ENCODE data around the gene MARCHF7.
"Not testable (repeated sequence)": the region's sequence is repeated elsewhere in the genome, so short reads cannot be mapped to it uniquely, and the experiment has no call there.

Gene MARCHF7

GRCh38 chr2:159712143-159712928 is at the start of gene MARCHF7:
Gene MARCHF7 (plus strand): TSS chr2:159712506. CDS start chr2:159729023, 16,517 bp downstream.
- peak within 1 kb of the TSS; percentile 95 for H3K4me3 ChIP-seq (ENCODE audit: low read depth, low read length)
- TF ChIP-seq CTCF (IDR thresholded peaks at IDR 0.05; ENCODE audit: low read depth, low read length) (peak; percentile 45), MYC (IDR thresholded peaks at IDR 0.05; ENCODE audit: low read depth, low read length) (peak; percentile 50), MAX (IDR thresholded peaks at IDR 0.05; ENCODE audit: low read depth, low read length) (peak; percentile 18; the same call in 1 of the 2 replicates), POLR2A (IDR thresholded peaks at IDR 0.05; ENCODE audit: extremely low read depth, insufficient read length) (peak; percentile 90)

GRCh38 chr2:159667423-159667822 is 44.9 kb upstream of the MARCHF7 start:
- not testable (repeated sequence) for DNase-seq (ENCODE audit: low read depth); H3K4me3 ChIP-seq (ENCODE audit: low read depth, low read length)

More at GRCh38 chr2:159712143-159712928, at the start of gene MARCHF7:
- DNase-seq (ENCODE audit: low read depth): peak; percentile 99

- no peak overlapping the region for H3K4me3 ChIP-seq (ENCODE audit: low read depth, low read length)
Measured at GRCh38 chr2:159671047-159671446, 41.3 kb upstream of the MARCHF7 start.

GRCh38 chr2:159677654-159678053 is 34.7 kb upstream of the MARCHF7 start:
- H3K4me3 ChIP-seq (ENCODE audit: low read depth, low read length): no peak overlapping the region
- peak; percentile 20 for DNase-seq (ENCODE audit: low read depth)
- TF ChIP-seq CTCF (IDR thresholded peaks at IDR 0.05; ENCODE audit: low read depth, low read length): no peak

More at GRCh38 chr2:159671047-159671446, 41.3 kb upstream of the MARCHF7 start:
- no peak for DNase-seq (ENCODE audit: low read depth)
- TF ChIP-seq CTCF (IDR thresholded peaks at IDR 0.05; ENCODE audit: low read depth, low read length) (no peak), MAX (IDR thresholded peaks at IDR 0.05; ENCODE audit: low read depth, low read length) (no peak), MYC (IDR thresholded peaks at IDR 0.05; ENCODE audit: low read depth, low read length) (no peak), POLR2A (IDR thresholded peaks at IDR 0.05; ENCODE audit: extremely low read depth, insufficient read length) (no peak)

- H3K4me3 ChIP-seq (ENCODE audit: low read depth, low read length): no peak overlapping the region
Measured at GRCh38 chr2:159680692-159681091, 31.6 kb upstream of the MARCHF7 start.

GRCh38 chr2:159683817-159684216 is 28.5 kb upstream of the MARCHF7 start:
- DNase-seq (ENCODE audit: low read depth): no peak
- TF ChIP-seq MYC (IDR thresholded peaks at IDR 0.05; ENCODE audit: low read depth, low read length): no peak
- no peak for TF ChIP-seq MAX (IDR thresholded peaks at IDR 0.05; ENCODE audit: low read depth, low read length)
- no peak overlapping the region for H3K4me3 ChIP-seq (ENCODE audit: low read depth, low read length)

More at GRCh38 chr2:159680692-159681091, 31.6 kb upstream of the MARCHF7 start:
- TF ChIP-seq CTCF (IDR thresholded peaks at IDR 0.05; ENCODE audit: low read depth, low read length) (no peak), POLR2A (IDR thresholded peaks at IDR 0.05; ENCODE audit: extremely low read depth, insufficient read length) (no peak), MYC (IDR thresholded peaks at IDR 0.05; ENCODE audit: low read depth, low read length) (no peak), MAX (IDR thresholded peaks at IDR 0.05; ENCODE audit: low read depth, low read length) (no peak)
- DNase-seq (ENCODE audit: low read depth): no peak

GRCh38 chr2:159684796-159685195 is 27.5 kb upstream of the MARCHF7 start:
- H3K4me3 ChIP-seq (ENCODE audit: low read depth, low read length): no peak overlapping the region
- TF ChIP-seq MYC (IDR thresholded peaks at IDR 0.05; ENCODE audit: low read depth, low read length) (no peak), MAX (IDR thresholded peaks at IDR 0.05; ENCODE audit: low read depth, low read length) (no peak), CTCF (IDR thresholded peaks at IDR 0.05; ENCODE audit: low read depth, low read length) (no peak), POLR2A (IDR thresholded peaks at IDR 0.05; ENCODE audit: extremely low read depth, insufficient read length) (no peak)
- DNase-seq (ENCODE audit: low read depth): no peak

Measured in NB4 (cell line).